ENCODE data around the gene XRN2.
"Not testable (repeated sequence)": the region's sequence is repeated elsewhere in the genome, so short reads cannot be mapped to it uniquely, and the experiment has no call there.

XRN2 gene

DNA sequence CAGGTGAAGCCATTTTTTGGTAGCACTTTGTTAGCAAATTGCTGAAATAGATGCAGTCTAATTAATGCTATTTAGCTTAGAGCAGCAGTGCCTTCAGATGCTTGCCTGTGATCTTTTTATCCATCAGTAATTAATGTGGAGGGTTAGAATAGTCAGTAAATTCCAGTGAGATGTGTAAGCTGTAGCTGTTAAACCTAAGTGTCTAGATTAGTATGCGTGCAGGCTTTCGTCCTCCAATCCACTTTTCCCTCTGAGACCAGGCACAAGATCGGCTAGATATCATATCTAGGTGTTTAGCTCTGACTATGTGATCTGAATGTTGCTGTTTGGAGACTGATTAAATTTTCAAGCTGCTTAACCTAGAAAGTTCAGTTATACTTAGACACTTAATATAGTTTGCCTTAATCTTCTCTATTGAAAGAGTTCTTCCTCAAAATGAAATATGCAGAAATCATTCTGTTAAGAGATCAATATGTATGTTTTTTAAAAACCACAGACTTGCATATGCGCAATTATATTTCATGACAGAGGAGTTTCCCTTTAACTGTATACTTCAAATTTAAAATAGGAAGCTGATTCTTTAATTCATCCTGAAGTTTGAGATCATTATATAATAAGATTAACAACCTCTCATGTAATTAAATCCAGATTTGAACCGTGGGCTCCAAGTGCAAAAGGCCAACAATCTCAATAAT is 41.2 kb downstream of the XRN2 start:
- no peak for DNase-seq (ENCODE audit: low spot score)

DNA sequence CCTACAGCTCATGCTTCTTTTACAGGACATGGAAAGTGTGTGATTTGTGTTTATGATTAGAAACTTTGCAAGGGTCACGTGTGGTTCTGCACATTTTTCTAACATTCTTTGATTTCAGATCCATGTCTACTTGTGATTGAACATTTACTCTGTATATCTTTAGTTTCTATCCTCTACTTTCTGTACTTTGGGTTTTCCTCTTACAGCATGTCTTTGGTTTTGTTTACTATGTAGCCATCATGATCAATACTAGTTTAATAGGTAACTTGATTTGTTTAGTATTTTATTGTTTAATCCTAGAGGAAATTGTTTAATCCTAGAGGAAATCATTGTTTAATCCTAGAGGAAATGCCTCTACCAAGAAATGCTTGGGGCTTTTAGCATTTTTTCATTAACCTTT is 41.8 kb downstream of the XRN2 start:
- DNase-seq (ENCODE audit: low spot score), result no peak

DNA sequence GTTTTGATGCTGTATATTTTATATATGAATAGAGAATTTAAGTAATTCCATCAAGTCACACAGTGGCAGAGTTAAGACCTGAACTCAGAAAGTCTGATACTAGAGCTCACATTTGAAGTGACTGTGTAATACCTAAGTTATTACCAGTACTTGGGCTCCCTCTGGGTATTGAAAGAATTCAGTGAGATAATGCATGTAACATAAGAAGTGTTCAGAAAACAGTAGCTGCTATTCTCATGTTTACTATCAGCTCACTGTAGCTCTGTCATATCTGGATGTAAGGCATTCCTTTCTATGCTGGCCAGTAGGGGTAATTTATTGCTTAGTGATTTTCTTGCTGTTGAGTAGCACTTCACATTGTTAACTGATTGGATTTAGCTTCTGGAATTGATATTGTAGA is 49.6 kb downstream of the XRN2 start:
- peak; percentile 17 for DNase-seq (ENCODE audit: low spot score)

DNA sequence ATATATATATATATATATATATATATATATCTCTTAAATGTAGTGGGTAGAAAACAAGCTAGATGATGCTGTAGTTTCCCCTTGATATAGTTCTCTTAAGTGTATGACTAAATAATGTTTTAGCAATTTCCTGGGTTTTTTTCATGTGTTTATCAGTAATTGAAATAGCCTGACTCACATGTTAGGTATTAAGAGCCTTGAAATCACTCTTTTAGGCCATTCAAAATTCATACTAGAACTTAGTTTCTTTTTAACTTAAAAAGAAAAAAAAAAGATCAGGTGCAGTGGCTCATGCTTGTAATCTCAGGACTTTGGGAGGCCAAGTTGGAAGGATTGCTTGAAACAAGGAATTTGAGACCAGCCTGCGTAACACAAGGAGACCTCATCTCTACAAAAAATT is 50.1 kb downstream of the XRN2 start:
- peak; percentile 30 for DNase-seq (ENCODE audit: low spot score)

DNA sequence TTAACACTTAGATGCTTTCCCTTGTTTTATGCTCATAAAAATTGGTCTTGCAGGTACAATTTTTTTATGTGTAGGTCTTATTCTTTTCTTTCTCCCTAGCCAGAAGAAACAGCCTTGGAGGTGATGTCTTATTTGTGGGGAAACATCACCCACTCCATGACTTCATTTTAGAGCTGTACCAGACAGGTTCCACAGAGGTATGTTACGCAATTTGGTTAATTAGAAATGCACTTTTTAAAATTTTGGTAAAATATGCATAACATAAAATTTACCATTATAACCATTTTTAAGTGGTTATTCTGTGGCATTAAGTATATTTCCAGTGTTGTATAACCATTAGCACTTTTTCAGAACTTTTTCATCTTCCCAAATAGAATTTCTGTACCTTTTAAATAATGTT is 52.9 kb downstream of the XRN2 start:
- DNase-seq (ENCODE audit: low spot score), result no peak

DNA sequence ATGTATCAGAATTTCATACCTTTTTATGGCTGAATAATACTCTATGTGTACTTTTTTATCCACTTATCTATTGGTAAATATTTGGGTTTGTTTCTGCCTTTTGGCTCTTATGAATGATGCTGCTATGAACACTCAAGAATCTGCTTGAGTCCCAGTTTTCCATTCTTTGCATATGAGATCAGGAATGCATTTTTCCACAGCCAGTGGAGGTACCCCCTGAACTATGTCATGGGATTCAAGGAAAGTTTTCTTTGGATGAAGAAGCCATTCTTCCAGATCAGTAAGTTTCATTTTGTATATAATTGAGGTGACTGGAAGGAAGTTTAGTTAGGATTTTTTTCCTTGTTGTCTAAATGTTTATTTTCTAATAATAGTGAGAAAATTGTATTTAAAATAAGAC is 53.3 kb downstream of the XRN2 start:
- no peak for DNase-seq (ENCODE audit: low spot score)

DNA sequence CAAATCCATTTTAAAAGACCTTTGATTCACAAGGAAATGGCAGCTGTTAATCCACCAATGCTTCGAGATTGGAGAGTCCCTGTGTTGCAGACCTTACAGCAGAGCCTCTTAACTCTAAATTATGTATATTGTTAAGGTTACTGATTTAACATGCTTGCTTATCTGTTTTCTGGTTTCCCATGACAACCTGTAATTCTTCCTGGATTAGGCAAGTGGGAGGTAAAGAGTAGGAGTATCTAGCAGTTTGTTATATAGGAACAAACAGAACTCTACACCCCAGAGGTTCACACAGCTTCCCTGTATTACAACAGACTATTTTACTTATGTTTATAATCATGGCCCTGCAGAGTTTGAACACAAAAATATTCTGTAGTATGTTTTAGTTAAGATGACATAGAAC is 54.7 kb downstream of the XRN2 start:
- no peak for DNase-seq (ENCODE audit: low spot score)

DNA sequence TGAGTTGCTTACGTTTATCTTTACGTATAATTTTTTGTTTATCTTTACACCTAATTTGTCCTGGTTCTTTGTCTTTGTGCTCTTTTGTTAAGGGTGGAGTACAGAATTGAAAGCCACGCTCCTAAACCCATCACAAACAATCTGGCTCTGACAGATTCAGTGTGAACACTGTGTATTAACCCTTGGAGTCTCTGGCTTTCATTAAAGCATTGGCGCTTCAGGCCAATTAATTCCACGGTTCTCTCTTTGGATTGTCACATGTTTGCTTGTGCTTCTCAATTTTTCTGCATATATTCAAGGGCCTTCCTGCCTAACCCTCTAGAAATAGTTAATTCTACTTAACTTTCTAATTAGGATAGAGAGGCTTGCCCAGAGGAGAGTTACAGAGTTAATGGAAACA is 55.6 kb downstream of the XRN2 start:
- no peak for DNase-seq (ENCODE audit: low spot score)

DNA sequence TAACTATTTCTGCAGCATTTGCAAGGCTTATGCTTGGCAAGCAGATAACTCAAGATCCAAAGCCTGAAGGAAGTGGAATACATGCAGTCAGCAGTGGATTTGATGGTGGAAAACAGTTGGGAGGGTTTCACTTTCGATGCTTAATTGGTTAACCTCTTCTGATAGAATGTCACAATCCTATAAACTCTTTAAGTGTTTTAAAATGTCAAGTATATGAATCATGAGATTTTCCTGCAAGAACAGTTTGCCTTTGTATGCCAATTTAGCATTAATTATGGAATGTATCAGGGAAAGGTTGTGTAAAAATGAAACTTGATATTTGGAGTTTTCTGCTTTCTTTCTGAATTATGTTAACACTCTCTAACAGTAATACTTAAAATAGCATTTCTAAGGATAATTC is 57.6 kb downstream of the XRN2 start:
- no peak for DNase-seq (ENCODE audit: low spot score)

DNA sequence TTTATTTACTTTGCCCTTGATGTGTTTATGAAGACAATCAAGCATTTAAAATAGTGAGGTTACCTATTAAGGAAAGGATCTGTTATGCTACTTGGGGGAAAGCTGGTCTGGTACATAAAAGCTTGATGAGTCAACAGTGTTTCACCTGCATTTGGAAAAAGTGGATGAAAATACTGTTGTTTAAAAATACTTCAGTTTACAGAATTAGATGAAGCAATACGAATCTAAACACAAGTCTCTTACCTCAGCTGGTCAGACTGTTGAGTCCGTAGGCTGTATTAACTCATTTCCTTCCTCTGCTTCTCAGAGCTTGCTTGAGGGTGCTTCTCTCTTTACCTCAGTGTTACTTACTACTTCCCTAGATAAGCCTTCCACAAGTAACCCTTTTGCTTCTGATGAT is 58.1 kb downstream of the XRN2 start:
- DNase-seq (ENCODE audit: low spot score), result no peak

DNA sequence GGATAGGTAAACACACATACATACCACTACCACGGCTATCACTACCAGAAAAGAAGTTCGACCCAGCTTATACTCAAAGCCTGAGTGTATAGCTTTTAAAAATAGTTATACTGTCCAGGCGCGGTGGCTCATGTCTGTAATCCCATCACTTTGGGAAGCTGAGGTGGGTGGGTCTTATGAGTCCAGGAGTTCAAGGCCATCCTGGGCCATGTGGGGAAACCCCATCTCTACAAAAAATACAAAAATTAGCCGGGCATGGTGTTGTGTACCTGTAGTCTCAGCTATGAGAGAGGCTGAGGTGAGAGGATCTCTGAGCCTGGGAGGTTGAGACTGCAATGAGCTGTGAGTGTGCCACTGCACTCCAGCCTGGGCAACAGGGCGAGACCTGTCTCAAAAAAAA is 61.3 kb downstream of the XRN2 start:
- no peak for DNase-seq (ENCODE audit: low spot score)

DNA sequence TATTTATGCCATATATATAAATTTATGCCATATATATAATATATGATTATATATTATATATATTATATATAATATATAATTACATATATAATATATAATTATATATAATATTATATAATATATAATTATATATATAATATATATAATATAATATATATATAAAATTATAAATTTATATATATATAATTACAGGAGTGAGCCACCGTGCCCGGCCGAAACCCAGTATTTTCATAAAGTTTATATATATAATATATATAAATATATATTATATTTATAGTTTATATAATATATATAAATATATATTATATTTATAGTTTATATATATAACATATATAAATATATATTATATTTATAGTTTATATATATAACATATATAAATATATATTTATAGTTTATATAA is 62.6 kb downstream of the XRN2 start:
- no peak for DNase-seq (ENCODE audit: low spot score)

DNA sequence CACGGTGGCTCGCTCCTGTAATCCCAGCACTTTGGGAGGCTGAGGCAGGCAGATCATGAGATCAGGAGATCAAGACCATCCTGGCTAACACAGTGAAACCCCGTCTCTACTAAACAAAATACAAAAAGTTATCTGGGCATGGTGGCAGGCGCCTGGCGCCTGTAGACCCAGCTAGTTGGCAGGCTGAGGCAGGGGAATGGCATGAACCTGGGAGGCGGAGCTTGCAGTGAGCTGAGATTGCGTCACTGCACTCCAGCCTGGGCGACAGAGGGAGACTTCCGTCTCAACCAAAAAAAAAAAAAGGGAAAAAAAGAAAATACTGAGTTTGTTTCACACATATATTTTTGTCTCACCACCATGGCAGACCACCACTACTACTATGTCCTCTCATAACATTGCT is 63.1 kb downstream of the XRN2 start:
- not testable (repeated sequence) for DNase-seq (ENCODE audit: low spot score)

DNA sequence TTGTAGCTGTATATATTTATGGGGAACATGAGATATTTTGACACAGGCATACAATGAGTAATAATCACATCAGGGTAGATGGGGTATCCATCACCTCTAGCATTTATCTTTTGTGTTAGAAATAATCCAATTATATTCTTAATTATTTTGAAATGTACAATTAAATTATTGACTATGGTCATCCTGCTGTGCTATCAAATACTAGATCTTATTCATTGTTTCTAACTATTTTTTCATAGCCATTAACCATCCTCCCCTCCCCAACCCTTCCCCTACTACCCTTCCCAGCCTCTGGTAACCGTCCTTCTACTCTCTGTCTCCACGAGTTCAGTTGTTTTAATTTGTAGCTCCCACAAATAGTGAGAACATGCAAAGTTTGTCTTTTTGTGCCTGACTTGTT is 65.7 kb downstream of the XRN2 start:
- DNase-seq (ENCODE audit: low spot score), result no peak

DNA sequence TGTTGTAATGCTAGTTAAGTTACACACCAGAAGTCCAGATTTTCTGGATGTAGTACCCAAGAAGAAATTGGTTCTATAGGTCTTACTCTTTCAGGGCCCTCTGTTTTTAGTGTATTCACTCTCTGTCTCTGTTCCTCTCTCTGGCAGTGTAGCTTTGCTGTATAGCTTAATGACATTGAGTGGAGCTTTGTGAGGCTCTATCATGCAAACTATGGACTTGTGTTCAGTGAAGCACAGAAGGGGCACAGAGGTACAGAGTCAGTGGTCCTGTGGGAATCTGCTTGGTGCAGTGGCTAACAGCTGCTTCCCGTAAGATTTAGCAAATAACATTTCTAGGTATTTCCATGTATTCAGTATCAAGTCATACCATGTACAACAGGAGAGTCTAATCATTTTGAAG is 68.1 kb downstream of the XRN2 start:
- no peak for DNase-seq (ENCODE audit: low spot score)

DNA sequence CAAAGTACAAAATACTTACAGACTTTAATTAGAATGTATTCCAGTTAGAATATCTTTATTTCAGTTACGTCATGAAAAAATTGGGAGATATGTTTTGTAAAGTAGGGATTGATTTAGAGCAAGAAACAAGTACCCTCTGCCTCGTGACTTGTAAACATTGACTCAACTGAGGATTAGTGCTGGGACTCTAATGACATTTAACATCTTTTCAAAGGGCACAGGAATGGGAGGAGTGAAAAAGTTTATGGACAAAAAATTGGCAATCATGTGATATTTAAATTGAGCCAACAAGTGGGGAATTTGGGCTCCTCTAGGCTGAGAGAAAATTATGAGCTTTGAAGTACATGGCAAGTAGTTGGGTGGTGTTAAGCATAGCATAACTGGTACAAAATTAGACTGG is 68.9 kb downstream of the XRN2 start:
- no peak for DNase-seq (ENCODE audit: low spot score)

DNA sequence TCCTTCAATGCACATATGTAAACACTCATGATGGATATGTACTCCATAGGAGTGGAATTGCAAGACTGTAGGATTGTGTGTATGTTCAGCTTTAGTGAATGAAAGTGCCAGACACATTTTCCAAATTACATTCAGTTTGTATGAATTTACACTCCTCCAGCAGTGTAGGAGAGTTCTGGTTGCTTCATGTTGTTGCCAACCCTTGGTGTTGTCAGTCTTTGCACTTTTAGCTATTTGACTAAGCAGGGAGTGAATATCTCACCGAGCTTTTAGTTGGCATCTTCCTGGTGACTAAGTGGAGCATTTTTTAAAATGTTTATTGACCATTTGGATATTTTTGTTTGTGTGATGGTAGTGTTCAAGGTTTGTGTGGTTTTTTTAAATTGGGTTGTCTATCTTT is 70.3 kb downstream of the XRN2 start:
- no peak for DNase-seq (ENCODE audit: low spot score)

DNA sequence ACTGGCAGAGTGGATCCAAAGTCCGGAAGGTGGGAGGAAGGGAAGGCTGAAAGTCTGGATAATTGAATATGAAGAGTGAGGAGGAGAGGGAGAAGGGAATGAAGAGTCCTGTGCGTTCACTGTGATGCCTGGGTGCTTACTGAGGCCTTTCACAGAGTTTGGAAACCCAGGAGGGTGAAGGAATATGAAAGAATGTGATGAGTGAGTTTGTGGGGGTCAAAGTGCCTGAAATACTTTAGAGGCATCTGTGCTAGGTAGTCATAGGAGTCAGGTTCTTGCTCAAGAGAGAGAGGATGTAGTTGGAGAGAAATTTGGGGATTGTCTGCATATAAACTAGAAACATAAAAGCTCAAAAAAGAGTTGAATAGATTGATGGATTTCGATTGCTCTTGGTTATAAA is 73.5 kb downstream of the XRN2 start:
- DNase-seq (ENCODE audit: low spot score), result no peak

DNA sequence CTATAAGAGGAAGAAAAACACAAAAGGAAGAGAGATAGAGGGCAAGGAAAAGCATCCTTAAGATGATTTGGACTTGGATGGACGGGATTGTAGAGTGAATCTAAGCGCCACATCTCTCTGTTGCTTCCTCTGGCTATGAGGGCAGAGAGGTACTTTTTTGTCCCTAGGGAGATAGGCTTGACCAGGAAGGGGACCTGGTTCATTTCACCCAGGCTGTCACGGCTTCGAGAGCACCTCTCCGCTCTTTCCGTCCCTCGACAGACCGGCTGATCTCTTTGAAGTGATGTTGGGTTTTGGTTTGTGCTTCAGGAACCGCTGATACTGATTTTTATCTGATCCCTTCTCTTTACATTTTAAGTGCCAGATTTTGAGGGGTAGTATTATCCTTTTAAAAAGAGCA is 74.6 kb downstream of the XRN2 start:
- no peak for DNase-seq (ENCODE audit: low spot score)

DNA sequence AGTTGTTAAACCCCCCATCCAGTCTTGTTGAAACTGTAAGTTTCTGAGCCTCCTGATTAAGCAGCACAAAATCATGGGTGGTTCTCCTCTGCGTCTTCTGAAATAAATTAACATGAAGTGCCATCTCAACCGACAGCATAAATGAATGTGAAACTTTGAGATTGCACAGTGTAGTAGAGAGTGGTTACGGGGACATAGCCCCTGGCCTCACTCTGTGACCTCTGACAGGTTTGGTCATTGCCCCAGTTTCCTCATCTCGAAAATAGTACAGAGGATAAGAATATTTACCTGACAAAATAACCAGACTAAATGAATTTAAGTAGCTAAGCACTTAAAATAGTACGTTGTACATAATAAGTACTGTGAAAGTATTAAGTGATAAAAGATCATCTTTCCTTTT is 75.1 kb downstream of the XRN2 start:
- DNase-seq (ENCODE audit: low spot score), result no peak

DNA sequence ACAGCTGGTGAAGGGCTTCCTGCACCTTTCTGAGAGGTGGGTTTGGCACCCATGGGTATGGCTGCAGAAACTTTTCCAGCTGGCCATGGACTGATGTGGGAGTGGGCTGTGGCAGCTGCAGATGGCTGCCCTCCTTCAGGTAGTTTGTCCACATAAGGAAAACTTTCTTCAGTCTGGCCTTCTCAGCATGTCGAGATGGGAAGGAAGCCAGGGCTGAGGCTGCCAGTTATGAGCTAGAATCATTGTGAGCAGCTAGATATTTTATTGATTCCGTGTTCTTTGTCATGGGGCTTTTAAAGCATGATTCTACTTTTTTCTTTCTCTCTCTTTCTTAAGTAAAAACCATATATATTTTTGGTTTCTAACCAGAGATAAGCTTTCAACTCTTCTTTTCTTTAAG is 77.6 kb downstream of the XRN2 start:
- DNase-seq (ENCODE audit: low spot score), result no peak

DNA sequence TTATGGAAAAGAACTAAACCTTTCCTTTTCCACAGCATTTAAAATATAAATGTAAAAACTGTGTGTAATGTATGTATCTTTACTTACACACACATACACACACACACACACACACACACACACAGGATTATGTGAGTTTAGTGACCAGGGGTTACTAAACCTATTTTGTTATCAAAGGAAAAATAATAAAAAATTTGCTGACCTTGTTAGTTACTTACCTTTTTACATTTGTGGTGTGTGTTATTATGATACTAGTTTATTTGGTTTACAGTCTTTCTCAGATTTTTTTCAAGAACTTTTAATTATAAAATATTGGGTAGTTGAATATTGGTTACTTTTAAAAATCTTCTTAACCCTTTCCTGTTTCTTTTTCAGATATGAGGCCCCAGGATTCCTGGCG is 78.5 kb downstream of the XRN2 start:
- no peak for DNase-seq (ENCODE audit: low spot score)

DNA sequence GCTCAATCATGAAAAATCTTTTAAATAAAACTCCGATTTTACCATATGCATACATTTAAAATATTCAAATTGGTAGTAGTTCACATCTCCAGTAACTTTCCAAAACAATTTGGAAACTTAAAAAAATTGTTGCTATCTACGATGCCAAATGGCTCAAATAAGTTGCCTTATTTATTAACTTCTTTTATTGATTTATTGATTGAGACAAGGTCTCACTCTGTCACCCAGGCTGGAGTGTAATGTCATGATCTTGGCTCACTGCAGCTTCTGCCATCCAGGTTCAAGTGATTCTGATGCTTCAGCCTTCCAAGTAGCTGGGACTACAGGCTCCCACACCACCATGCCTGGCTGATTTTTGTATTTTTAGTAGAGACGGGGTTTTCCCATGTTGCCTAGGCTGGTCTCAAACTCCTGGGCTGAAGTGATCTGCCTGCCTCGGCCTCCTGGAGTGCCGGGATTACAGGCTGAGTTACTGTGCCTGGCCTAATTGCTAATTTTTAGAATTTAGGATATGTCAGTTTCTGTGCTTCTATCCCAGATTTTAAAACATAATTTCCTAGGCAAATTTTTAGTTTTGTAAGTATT is 81.3 kb downstream of the XRN2 start:
- no peak for DNase-seq (ENCODE audit: low spot score)

DNA sequence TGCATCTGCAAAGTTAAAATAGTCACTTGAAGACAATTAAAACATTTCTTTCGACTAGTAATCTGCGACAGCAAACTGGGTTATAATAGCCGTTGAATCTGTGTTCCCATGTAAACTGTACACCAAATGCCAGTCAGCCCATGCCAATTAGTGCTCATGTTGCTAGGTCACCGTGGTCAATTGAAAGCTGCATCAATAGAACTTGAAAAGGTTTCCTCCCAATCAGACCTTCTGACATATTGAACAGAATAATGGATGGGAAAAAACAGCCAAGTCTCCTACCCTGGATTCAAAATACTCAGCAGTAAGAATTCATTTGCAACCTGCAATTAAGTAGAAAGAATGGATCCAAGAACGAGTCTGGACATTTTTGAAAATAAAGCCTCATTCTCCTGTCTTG is 83.0 kb downstream of the XRN2 start:
- DNase-seq (ENCODE audit: low spot score), result no peak

DNA sequence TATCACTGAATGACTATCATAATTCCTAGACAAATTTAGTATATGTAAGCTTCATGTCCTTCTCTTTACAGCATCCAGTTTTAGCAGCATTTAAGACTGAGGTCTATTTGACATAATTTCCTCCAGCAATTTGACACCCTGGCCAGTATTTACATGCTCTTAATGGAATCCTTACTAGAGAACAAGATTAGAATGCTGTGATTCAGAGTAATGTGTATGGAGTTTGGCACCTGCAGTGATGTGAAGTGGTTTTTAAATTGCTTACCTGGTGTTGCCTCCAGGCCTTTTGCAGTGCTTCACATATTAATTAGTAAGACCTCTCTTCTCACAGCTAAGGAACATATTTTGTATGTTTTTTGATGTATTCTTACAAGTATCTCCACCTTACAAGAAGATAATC is 84.4 kb downstream of the XRN2 start:
- no peak for DNase-seq (ENCODE audit: low spot score)

Data from GM03348 (cell line).